Colon (tissue), 2 donors: ENCODE results near the gene CGB1.
"Not testable (repeated sequence)": the region's sequence is repeated elsewhere in the genome, so short reads cannot be mapped to it uniquely, and the experiment has no call there.

ENCODE experiments used
- FAIRE-seq: peaks from 2 replicates; lab custom pipeline; 2012; peaks lifted over from hg19 to GRCh38; lab: Jason Lieb, UNC
- donor health status: control.
- donor health status: control.

The CGB1 gene

GRCh38 chr19:49036815-49037214 lies at the start of gene CGB1:
TSS of gene CGB1 (minus strand) at chr19:49036895. CDS start at chr19:49036711, 184 bp downstream.
- FAIRE-seq, result not testable (repeated sequence)

DNA sequence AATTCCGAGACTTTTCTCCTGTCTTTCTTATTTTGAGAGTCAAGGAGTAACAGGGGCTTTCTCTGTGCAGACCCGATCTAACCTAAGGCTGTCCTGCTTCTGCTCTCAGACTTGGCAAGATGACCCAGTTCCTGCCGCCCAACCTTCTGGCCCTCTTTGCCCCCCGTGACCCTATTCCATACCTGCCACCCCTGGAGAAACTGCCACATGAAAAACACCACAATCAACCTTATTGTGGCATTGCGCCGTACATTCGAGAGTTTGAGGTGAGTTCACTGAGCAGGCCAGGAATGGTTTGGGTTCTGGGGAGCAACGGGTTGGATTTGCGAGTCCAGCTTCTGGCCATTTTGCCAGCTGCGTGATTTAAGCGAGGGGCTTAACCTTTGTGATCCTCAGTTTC lies 49.6 kb upstream of the CGB1 start:
- FAIRE-seq, result no peak

- FAIRE-seq, result no peak
Observed at GRCh38 chr19:49085868-49086232, 49.2 kb upstream of the CGB1 start.

DNA sequence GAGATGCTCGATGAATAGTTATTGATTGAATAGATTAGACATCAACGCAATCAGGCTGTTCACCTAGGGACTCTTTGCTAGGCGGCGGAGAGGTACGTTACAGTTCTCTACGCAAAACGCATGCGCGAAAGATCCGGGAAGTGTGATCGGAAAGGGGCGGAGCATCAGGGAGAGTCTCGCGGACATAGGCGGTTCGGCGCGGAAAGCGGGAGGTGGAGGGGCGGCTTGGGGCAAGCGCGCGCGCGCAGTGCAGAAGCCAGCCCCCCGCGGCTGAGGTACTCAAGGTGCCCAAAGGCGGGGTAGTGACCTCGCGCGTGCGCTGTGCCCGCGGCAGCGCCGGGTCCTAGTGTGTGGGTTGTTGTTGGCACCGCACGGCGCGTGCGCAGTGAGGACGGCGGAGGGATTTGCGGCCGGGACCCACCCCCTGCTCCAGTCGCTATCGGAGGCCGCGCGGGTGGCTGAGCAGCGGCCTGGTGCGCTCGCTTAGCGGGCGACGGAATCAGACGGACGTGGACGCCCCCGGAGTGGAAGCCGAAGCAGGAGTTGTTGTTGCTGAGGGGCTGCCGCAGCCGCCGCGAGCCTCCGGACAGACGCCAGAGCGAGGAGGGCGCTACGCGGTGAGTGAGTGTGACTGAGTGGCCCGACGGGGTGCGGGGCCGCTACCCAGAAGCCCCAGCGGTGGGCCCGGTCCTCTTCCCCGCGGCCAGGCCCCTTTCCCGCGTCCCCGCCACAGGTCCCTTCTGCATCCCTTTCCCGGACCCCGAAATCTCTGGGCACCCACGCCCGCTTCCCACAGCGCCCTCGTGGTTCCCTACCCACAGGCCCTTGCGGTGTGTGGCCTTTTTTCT lies 48.5 kb upstream of the CGB1 start, which contains the start of gene SNRNP70:
Gene SNRNP70 (plus strand): TSS at position 432 of the 848 bp plus-strand sequence. CDS start 964 bp downstream, outside the sequence.
- FAIRE-seq, result no peak

- FAIRE-seq, result no peak
Observed at GRCh38 chr19:49084206-49085019, 47.7 kb upstream of the CGB1 start.

DNA sequence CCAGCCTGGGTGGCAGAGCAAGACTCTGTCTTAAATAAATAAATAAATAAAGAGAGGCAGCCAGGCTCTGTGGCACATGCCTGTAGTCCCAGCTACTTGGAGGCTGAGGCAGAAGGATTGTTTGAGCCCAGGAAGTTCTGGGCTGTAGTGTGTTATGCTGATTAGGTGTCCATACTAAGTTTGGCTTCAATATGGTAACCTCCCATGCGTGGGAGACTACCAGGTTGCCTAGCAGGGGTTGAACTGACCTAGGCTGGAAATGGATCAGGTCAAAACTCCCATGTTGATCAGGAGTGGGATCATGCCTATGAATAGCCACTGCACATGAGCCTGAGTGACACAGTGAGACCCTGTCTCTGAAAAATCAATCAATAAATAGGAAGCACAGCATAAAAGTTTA lies 44.6 kb upstream of the CGB1 start:
- no peak for FAIRE-seq

DNA sequence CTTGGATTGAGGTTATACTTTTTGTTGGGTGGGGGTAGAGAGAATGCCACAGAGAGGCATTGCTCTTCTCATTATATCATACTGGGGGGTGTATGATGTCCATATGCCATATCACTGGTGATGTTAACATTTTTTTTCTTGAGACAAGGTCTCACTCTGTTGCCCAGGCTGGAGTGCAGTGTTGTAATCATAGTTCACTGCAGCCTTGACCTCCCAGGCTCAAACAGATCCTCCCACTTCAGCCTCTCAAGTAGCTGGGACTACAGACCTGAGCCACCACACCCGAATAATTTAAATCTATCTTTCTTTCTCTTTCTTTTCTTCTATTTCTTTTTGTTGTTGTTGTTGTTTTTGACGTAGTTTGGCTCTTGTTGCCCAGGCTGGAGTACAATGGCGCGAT lies 43.7 kb upstream of the CGB1 start:
- FAIRE-seq, result no peak

GRCh38 chr19:49074869-49075268 lies 38.2 kb upstream of the CGB1 start:
- FAIRE-seq, result not testable (repeated sequence)

DNA sequence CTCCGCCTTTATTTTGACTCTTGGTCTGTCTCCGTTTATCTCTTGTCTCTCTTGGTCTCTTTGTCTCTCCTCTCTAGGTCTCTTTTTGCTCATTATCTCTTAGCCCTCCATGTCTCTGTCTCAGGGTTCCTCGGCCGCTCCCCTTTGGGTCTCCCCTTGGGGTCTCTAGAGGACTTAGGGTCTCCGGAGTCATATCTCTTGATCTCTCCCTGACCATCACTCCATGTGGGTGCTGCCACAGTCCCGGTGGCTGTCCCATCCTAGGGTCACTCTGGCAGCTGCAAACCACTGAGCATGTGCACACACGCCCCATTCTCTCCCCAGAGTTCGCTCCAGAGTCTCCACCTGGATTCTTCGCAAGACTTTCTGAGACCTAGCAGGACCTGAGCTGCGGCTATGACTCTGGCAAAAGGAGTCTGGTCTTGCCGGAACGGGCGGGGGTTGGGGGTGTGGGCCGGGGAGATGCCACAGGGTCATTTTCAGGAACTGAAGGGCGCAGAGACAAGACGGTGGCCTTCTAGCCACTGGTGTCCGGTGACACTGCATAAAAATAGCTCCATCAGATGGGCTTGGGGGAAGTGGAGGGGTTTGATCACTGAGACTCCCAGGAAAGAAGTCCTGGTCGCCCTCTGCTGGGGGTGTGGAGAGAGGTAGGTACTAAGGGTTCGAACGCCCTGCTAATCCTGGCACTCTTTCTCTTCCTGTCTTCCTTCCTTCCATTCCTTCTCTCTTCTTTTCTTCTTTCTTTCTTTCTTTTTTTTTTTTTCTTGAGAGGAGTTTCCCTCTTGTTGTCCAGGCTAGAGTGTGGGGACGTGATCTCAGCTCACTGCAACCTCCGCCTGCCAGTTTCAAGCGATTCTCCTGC lies 37.1 kb upstream of the CGB1 start:
- no peak for FAIRE-seq

GRCh38 chr19:49071860-49072547 lies 35.3 kb upstream of the CGB1 start:
- no peak for FAIRE-seq

DNA sequence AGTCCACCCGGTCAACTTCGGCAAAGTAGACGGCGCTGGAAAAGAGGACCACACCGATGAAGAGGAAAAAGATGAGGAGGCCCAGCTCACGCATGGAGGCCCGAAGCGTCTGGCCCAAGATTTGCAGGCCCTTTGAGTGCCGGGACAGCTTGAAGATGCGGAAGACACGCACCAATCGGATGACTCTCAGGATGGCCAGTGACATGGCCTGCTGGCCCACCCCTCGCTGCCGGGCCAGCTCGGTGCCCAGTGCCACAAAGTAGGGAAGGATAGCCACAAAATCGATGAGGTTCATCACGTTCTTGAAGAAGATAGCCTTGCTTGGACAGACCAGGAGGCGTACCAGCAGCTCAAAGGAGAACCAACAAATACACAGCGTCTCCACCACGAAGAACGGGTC lies 33.7 kb upstream of the CGB1 start:
- FAIRE-seq, result no peak

GRCh38 chr19:49069026-49069425 lies 32.3 kb upstream of the CGB1 start:
- no peak for FAIRE-seq

- FAIRE-seq, result no peak
Observed at GRCh38 chr19:49067554-49067953, 30.9 kb upstream of the CGB1 start.

- FAIRE-seq, result no peak
Observed at GRCh38 chr19:49065905-49066512, 29.3 kb upstream of the CGB1 start.

GRCh38 chr19:49064768-49065611 lies 28.3 kb upstream of the CGB1 start, which contains the start of gene NTF4:
TSS of gene NTF4 (minus strand) at chr19:49064818. CDS start at chr19:49061997, 2,821 bp downstream.
- no peak for FAIRE-seq

DNA sequence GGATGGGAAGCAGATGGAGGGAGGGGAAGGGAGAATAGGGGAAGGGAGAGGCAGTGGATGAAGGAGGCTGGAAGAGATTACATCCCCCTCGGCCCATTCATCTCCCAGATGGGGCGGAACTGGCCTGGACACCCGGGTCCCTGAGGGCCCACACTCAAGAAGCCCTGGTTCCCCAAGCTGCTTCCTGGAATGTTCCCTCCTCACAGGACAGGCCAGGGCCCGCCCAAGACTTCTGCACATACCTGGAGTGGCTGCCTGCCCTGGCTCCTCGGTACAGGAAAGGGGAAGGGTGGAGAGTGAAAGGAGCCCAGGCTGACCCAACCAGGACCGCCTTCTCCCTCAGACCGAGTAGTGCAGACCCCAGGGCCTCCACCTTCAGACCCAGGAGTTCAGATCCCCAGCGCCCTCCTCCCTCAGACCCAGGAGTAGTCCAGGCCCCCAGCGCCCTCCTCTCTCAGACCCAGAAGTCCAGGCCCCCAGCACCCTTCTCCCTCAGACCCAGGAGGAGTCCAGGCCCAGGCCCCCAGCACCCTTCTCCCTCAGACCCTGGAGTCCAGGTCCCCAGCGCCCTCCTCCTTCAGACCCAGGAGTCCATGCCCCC lies 27.4 kb upstream of the CGB1 start:
- FAIRE-seq, result no peak

DNA sequence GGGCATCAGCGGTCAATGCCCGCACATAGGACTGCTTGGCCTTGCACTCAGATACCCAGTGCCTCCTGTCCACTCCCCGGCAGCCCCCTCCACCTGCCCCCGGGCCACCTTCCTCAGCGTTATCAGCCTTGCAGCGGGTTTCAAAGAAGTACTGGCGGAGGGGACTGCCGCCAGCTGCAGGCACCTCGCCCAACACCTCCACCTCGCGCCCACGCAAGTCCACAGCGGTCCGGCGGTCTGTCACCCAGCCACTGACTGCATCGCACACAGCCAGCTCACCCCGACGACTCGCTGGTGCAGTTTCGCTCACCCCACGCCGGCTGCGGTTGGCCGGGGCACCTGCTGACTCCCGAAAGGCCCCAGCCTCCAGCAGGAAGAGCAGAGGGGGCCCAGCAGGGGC lies 24.8 kb upstream of the CGB1 start:
- FAIRE-seq, result no peak

DNA sequence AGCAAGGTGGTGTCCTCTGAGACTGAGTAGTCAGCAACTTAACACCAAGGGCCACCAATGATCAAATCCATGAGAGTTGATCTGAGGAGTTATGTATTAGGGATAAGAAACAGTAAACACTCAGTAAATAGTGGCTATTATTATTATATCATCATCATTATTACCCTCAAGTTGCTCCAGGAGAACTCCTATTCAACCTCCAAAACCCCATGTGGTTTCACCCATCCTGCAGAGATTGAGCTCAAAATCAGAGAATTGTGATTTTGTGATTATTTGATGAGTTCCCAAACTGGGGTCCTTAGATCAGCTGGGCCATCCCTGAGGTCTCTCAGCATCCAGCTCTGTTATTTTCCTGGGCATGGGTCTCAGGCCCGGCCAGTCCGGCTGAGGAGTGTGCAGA lies 24.3 kb upstream of the CGB1 start:
- FAIRE-seq, result no peak

DNA sequence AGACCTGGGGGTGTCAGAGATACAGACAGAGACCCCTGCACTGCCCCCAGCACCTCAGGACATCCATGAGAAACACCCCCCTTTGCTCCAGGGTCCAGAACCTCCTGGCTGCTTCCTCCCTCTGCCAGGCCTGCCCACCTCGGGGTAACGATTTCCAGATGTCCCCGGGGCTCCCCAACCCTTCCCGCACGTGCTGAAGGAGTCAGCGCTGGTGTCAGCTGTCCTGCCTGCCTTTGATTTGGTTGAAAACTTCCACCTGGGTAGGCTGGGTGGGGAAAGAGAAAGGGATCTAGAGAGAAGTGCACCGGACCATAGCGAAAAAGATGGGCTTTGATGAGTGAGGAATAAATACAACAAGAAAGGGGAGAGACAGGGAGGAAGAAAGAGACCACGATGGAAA lies 22.4 kb upstream of the CGB1 start:
- FAIRE-seq, result no peak

DNA sequence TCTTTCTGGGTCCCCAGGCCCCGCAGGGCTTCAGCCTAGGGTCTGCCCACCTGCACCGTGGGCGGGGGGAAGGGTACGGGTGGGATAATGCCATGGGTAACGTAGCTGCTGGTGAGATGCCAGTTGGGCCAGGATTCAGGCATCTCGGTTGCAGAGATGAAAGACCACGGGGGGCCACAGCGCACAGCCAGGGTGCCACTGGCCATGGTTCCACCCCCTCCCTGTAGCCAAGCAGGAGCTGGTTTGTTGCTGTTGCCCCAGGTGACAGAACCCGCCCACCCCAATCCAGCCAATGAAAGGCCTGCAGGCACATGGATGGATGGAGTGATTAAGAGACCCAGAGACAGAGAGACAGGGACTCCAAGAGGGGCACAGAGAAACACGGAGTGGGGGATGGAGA lies 21.9 kb upstream of the CGB1 start:
- FAIRE-seq, result no peak
